BLaER1 treated with 17β-estradiol and CSF1 and Interleukin-3, amounts not matched to agents 10 nM and 100 nM (cell line): ENCODE data around the gene MIEF2.
"Not testable (repeated sequence)": the region's sequence is repeated elsewhere in the genome, so short reads cannot be mapped to it uniquely, and the experiment has no call there.

Experiments used
- H3K27ac ChIP-seq, 11 experiments: shearing (Covaris generic); formaldehyde crosslinking; 2 replicates each; pipeline ENCODE4 v1.8.1; 2022
- H3K27me3 ChIP-seq, 11 experiments: shearing (Covaris generic); formaldehyde crosslinking; 2 replicates each; pipeline ENCODE4 v1.8.1; 2022
- H3K36me3 ChIP-seq, 11 experiments: shearing (Covaris generic); formaldehyde crosslinking; 2 replicates each; pipeline ENCODE4 v1.8.1; 2022
- H3K4me1 ChIP-seq, 10 experiments: shearing (Covaris generic); formaldehyde crosslinking; 2 replicates each; pipeline ENCODE4 v1.8.1; 2022
- H3K4me2 ChIP-seq, 11 experiments: shearing (Covaris generic); formaldehyde crosslinking; 2 replicates each; pipeline ENCODE4 v1.8.1; 2022
- H3K4me3 ChIP-seq, 10 experiments: shearing (Covaris generic); formaldehyde crosslinking; 2 replicates each; pipeline ENCODE4 v1.8.1; 2022
- H3K9ac ChIP-seq, 11 experiments: shearing (Covaris generic); formaldehyde crosslinking; 2 replicates each; pipeline ENCODE4 v1.8.1; 2022
- H3K9me3 ChIP-seq, 11 experiments: shearing (Covaris generic); formaldehyde crosslinking; replicated peaks in 1 of 11; 2 replicates each; pipeline ENCODE4 v1.8.1; 2022
- H4K20me1 ChIP-seq, 11 experiments: shearing (Covaris generic); formaldehyde crosslinking; 2 replicates each; pipeline ENCODE4 v1.8.1; 2022
- Cebpa-rat ChIP-seq, 11 experiments: shearing (Covaris generic); IDR thresholded peaks; 2 replicates each; pipeline ENCODE4 v1.8.1; 2022

The MIEF2 gene

DNA sequence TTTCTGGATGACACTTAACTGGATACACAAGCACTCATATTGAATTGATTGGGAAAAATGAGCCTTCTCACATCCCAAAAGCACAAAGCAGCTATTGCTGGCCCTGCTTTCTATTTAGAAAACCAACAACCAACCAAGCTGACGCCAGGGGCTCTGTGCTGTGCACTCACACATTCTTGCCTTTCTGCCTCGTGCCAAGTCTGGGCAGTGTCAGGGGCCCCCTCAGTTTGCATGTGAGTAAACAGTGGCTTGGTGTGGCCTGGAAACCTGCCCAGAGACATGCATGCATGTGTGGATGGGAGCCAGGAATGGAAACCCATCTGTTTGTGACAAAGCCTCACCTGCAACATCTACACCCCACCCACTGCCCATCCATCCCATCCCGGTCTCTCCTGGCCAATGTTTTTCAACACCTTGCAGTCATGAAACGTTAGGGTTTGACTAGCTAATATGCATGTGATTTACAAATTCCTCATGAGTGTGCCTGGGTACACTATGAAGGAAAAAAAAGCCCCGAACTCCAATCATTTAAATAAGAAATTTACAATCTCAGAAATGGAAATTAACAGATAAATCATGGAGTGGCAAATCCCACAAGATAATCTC is 20.4 kb downstream of the MIEF2 start:
- Histone ChIP-seq H3K4me2 (no peak overlapping the region), H3K27me3 (no peaks in the 10 kb centered on the region), H3K4me3 (no peak overlapping the region), H3K9ac (no peak overlapping the region), H4K20me1 (peaks cover 0 to 84% (median 36%) of the 10 kb centered on the region in 11 experiments; a peak in 17 of 22 replicates), H3K27ac (no peak overlapping the region), H3K9me3 (no peaks in the 10 kb centered on the region), H3K36me3 (peaks cover 99 to 100% (median 100%) of the 10 kb centered on the region in 11 experiments), H3K4me1 (no peaks in the 10 kb centered on the region)
- no peak for TF ChIP-seq Cebpa-rat (IDR thresholded peaks at IDR 0.05)

DNA sequence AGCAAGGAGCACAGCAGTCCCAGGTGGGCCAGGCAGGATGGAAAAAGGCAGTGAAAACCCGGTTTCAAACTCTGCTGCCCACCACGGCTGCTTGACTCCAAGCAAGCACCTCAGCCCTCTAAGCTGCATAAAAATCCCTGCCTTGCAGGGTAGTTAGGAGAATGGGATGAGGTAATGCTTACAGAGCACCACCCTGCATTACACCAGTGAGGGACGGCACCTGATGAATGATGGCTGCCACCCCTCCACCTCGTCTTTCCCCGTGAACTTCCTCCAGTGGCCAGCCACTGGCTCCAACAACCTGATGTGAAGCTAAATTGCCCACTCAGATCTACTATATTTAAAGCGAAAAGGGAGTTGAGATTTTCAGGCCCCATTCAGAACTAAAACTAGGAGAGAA is 21.3 kb downstream of the MIEF2 start:
- Histone ChIP-seq H3K4me1 (no peaks in the 10 kb centered on the region), H3K4me3 (no peak overlapping the region), H4K20me1 (peaks cover 0 to 81% (median 34%) of the 10 kb centered on the region in 11 experiments; a peak in 17 of 22 replicates), H3K9me3 (no peaks in the 10 kb centered on the region), H3K9ac (no peak overlapping the region), H3K36me3 (peaks cover 99 to 100% (median 100%) of the 10 kb centered on the region in 11 experiments), H3K27ac (no peak overlapping the region), H3K27me3 (no peaks in the 10 kb centered on the region), H3K4me2 (no peak overlapping the region)
- no peak for TF ChIP-seq Cebpa-rat (IDR thresholded peaks at IDR 0.05)

DNA sequence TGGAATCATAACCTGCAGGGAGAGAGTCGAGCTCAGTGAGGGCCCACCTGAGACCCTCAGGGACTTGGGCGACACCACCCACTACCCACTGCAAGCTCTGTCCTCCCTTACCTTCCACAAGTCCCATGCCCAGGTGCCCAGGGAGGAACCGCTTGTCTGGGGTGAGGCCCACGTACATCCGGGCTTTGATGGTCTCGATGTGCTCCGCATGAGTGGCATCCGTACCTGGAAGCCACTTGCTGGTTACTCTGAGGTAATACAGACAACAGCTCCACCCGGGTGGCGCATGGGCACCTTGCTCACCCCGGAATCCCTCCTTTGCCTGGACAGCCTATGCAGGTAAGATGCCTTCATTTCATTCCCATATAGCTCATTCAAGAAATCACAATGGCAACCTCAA is 24.8 kb downstream of the MIEF2 start:
- Histone ChIP-seq H3K4me1 (no peaks in the 10 kb centered on the region), H3K27me3 (no peaks in the 10 kb centered on the region), H3K27ac (no peak overlapping the region), H4K20me1 (peaks cover 0 to 63% (median 20%) of the 10 kb centered on the region in 11 experiments; a peak in 16 of 22 replicates), H3K9me3 (no peaks in the 10 kb centered on the region), H3K9ac (no peak overlapping the region), H3K4me2 (no peak overlapping the region), H3K36me3 (peaks cover 97 to 100% (median 98%) of the 10 kb centered on the region in 11 experiments), H3K4me3 (no peak overlapping the region)
- TF ChIP-seq Cebpa-rat (IDR thresholded peaks at IDR 0.05) = no peak

- Histone ChIP-seq H3K9ac (no peak overlapping the region; a peak in 2 of 22 replicates), H3K27ac (peak overlapping the region in 2 of 11 experiments; percentile 20 to 22; a peak in 3 of 22 replicates), H3K4me3 (no peak overlapping the region), H3K4me2 (no peak overlapping the region), H3K27me3 (no peaks in the 10 kb centered on the region), H3K36me3 (peaks cover 79 to 100% (median 97%) of the 10 kb centered on the region in 11 experiments), H4K20me1 (peaks cover 0 to 18% (median 6%) of the 10 kb centered on the region in 11 experiments; a peak in 6 of 22 replicates), H3K4me1 (peaks cover 0 to 11% (median 7%) of the 10 kb centered on the region in 10 experiments; a peak in 13 of 20 replicates), H3K9me3 (no peaks in the 10 kb centered on the region)
- TF ChIP-seq Cebpa-rat (IDR thresholded peaks at IDR 0.05) = no peak
These were observed 31.5 kb downstream of the MIEF2 start for GRCh38 chr17:18291718-18292540.

- not testable (repeated sequence) for H3K9me3 ChIP-seq, H3K27me3 ChIP-seq, H3K4me2 ChIP-seq, H3K9ac ChIP-seq, H3K4me3 ChIP-seq
- H3K36me3 ChIP-seq = peaks cover 64 to 87% (median 81%) of the 10 kb centered on the region in 11 experiments
- peaks cover 0 to 42% (median 18%) of the 10 kb centered on the region in 10 experiments; a peak in 13 of 20 replicates for H3K4me1 ChIP-seq
- peaks cover 0 to 20% (median 0%) of the 10 kb centered on the region in 11 experiments; a peak in 8 of 22 replicates for H4K20me1 ChIP-seq
- H3K27ac ChIP-seq = peak overlapping the region in 3 of 11 experiments; percentile 22 to 53 (median 50); a peak in 4 of 22 replicates
These were observed 37.6 kb downstream of the MIEF2 start for GRCh38 chr17:18298061-18298460.

DNA sequence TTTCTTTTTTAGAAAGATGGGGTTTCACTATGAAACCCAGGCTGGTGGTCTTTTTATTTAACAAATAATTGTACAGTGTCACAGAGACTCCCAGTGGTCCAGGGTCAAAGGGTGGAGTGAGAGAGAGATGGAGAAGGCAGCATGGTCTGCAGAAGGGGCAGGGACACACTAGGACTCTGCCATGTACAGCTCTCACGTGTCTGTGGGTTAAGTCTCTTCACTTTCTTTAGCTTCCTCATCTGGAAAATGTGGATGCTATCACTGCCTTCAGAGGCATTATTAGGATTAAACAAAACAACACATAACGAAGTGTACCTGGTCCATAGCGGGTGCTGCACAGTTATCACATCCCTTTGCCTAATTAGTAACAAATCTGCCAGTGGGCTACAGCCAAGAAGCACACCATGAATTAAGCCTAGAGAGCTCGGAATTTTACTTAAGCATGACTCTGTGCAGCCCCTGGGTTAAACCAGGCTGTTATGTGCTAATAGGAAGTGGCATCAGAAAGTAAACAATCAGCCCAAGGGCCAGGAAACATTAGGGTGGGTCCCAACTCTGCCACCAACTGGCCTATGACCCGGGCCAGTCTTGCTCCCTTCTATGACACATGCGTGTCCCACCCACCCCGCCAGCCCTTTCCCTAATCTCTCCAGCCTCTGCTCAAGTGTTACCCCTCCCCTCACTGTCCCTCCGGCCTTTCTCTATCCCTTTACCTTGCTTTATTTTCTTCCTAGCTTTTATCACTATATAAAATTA is 40.4 kb downstream of the MIEF2 start:
- TF ChIP-seq Cebpa-rat (IDR thresholded peaks at IDR 0.05) = no peak
- H3K4me1 ChIP-seq = peaks cover 0 to 42% (median 18%) of the 10 kb centered on the region in 10 experiments; a peak in 13 of 20 replicates
- peak overlapping the region in 5 of 11 experiments; percentile 6 to 69 (median 62); a peak in 9 of 22 replicates for H3K27ac ChIP-seq
- peak overlapping the region in 4 of 11 experiments; percentile 47 to 62 (median 54); a peak in 7 of 22 replicates for H3K4me2 ChIP-seq
- H3K4me3 ChIP-seq = no peak overlapping the region
- no peaks in the 10 kb centered on the region for H3K27me3 ChIP-seq
- no peaks in the 10 kb centered on the region for H3K9me3 ChIP-seq
- peaks cover 0 to 29% (median 6%) of the 10 kb centered on the region in 11 experiments; a peak in 13 of 22 replicates for H4K20me1 ChIP-seq
- H3K36me3 ChIP-seq = peaks cover 71 to 87% (median 81%) of the 10 kb centered on the region in 11 experiments
- peak overlapping the region in 4 of 11 experiments; percentile 5 to 55 (median 34); a peak in 5 of 22 replicates for H3K9ac ChIP-seq

DNA sequence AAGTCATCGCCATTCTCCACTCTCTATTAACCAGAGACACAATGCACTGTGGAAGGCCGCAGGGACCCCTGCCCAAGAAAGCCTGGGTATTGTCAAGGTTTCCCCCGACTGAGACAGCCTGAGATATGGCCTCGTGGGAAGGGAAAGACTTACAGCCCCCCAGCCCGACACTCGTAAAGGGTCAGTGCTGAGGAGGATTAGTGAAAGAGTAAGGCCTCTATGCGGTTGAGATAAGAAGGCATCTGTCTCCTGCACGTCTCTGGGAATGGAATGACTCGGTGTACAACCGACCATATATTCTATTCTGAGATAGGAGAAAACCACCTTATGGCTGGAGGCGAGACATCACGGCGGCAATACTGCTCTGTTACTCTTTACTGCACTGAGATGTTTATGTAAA is 42.7 kb downstream of the MIEF2 start:
- not testable (repeated sequence) for H3K27ac ChIP-seq, H3K9me3 ChIP-seq, H3K9ac ChIP-seq, H3K4me2 ChIP-seq, H3K4me3 ChIP-seq, H3K27me3 ChIP-seq
- H4K20me1 ChIP-seq = peaks cover 0 to 44% (median 12%) of the 10 kb centered on the region in 11 experiments; a peak in 15 of 22 replicates
- H3K36me3 ChIP-seq = peaks cover 93 to 95% (median 94%) of the 10 kb centered on the region in 11 experiments
- H3K4me1 ChIP-seq = peaks cover 0 to 25% (median 6%) of the 10 kb centered on the region in 10 experiments; a peak in 10 of 20 replicates

DNA sequence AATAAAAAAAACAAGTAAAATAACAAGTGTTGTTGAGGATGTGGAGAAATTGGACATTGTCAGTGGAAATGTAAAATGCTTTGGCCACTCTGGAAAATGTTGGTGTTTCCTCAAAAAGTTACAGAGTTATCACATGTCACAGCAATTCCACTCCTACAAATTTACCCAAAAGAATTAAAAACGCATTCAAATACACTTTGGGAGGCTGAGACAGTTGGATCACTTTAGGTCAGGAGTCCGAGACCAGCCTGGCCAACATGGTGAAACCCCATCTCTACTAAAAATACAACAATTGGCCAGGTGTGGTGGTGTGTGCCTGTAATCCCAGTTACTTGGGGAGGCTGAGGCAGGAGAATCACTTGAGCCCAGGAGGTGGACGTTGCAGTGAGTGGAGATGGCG is 48.7 kb downstream of the MIEF2 start:
- peaks cover 77 to 94% (median 87%) of the 10 kb centered on the region in 11 experiments for H3K36me3 ChIP-seq
- no peak overlapping the region for H3K4me2 ChIP-seq
- peaks cover 17 to 34% (median 24%) of the 10 kb centered on the region in 10 experiments for H3K4me1 ChIP-seq
- H3K9me3 ChIP-seq = no peaks in the 10 kb centered on the region
- H3K27ac ChIP-seq = no peak overlapping the region
- H4K20me1 ChIP-seq = peaks cover 25 to 85% (median 58%) of the 10 kb centered on the region in 11 experiments; a peak in 20 of 22 replicates
- no peaks in the 10 kb centered on the region for H3K27me3 ChIP-seq
- TF ChIP-seq Cebpa-rat (IDR thresholded peaks at IDR 0.05) = no peak
- no peak overlapping the region for H3K9ac ChIP-seq
- no peak overlapping the region for H3K4me3 ChIP-seq
